Adrenal gland (tissue), 5 donors: ENCODE measurements around the gene WDR74.

Experiments used
- CTCF ChIP-seq, 6 experiments: fragments of 450-650 bp in 4 of 6; fragments of 200-600 bp in 2 of 6; sonication (generic) in 1 of 6; IDR thresholded peaks; 1 replicate in 5 of 6; 2 replicates in 1 of 6; pipeline versions ENCODE4 v1.5.1 to v1.8.0; 2016 to 2021; ENCODE audit warnings: antibody characterized with exemption in 6 of 6, mild to moderate bottlenecking in 2 of 6, moderate library complexity in 1 of 6
- POLR2A ChIP-seq, 2 donors: fragments of 450-650 bp; IDR thresholded peaks; one replicate each; pipeline ENCODE4 v1.6.1; 2017; ENCODE audit warnings: antibody characterized with exemption in 2 of 2, mild to moderate bottlenecking in 2 of 2, moderate library complexity in 1 of 2
- donor health status: DM: no; HTN: no; CAD: no.

DNA sequence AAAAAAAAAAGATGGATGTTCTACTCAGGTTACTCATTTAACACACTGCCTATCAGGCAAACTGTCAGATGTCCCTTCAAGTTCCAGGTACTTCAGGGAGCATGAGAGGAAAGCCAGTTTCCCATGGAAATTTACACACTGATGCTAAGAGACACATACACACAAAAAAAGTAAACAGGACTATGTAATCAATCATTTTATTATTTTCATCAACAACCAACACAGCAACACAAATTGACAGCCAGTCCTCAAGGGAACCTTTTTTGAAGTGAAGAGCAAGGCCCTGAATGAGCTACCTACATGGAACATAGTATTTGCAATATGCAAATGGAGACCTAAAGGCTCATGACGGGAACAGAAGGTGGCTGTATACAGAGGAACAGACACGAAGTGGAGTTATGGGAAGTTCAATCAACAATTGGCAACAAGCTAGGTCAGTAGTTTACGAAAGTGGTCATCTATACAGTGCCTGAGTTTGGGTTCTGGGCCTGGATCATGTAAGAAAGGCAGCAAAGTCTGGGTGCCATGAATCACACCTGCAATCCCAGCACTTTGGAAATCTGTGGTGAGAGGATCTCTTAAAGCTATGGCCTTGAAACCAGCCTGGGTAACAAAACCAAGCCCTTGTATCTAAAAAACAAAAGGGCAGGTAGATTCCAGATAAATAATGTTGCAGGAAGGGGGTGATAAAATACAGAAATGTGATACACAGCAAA, 12.6 kb upstream of the WDR74 start:
- TF ChIP-seq CTCF (IDR thresholded peaks at IDR 0.05) (no peak), POLR2A (IDR thresholded peaks at IDR 0.05) (no peak)
